HG02981 (cell line): ENCODE results near the gene LMNTD1.
"Not testable (repeated sequence)": the region's sequence is repeated elsewhere in the genome, so short reads cannot be mapped to it uniquely, and the experiment has no call there.

Experiments used
- ATAC-seq: cut with Tn5 transposase; IDR thresholded peaks from one replicate; pipeline ENCODE4 v1.9.1; 2021; ENCODE audit warnings: mild to moderate bottlenecking, moderate library complexity; ENCODE audit not compliant: unreplicated experiment

LMNTD1 gene

DNA sequence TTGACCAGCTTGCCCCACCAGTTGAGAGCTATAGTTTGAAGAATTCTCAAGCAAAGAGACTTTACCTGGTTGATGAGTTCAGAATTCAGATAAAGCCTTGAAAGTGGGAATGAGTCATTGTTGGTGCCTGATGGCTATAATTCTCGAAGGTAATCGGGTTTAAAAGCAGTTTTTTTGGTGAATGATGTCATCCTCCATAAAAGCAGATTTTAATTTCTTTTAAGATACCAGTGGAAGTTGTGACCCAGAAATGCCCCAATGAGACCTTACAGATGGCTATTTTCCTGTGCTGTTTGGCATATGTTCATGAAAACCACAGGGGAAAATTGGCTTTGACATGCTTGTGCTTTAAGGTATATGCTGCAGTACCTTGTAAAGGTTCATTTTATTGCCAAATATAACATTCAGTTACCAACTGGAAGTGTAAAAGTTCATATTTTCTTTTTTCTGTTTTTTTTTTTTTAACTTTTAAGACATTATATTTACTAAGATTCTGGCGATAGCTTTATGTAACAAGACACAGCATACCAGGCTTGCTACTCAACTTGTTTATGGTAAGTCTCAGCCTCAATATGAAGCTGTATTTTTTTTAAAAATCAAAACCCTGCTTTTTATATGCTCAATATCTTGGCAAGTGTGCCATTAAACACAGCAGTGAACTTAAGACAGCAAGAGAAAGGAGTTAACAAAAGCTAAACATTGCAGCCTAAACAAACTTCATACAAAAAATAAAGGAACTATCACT, 119.3 kb downstream of the LMNTD1 start:
- no peak for ATAC-seq

DNA sequence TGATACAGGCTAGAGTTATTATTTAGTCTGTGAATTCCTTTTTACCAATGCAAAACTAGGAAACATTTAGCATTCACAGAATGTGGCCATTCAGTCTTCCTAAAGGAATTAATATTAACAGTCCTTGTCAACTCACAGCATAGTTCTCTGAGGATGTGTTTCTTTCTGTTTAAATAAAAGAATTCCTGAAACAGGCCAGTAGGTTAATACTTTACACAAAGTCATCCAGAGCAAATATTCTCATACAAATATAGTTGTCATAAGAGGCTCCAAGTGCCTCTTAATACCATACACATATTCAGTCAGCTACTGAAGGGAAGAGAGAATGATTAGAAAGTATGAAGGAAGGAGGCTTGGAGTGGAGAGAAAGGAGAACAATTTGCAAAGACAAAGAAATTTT, 120.1 kb downstream of the LMNTD1 start:
- no peak for ATAC-seq

DNA sequence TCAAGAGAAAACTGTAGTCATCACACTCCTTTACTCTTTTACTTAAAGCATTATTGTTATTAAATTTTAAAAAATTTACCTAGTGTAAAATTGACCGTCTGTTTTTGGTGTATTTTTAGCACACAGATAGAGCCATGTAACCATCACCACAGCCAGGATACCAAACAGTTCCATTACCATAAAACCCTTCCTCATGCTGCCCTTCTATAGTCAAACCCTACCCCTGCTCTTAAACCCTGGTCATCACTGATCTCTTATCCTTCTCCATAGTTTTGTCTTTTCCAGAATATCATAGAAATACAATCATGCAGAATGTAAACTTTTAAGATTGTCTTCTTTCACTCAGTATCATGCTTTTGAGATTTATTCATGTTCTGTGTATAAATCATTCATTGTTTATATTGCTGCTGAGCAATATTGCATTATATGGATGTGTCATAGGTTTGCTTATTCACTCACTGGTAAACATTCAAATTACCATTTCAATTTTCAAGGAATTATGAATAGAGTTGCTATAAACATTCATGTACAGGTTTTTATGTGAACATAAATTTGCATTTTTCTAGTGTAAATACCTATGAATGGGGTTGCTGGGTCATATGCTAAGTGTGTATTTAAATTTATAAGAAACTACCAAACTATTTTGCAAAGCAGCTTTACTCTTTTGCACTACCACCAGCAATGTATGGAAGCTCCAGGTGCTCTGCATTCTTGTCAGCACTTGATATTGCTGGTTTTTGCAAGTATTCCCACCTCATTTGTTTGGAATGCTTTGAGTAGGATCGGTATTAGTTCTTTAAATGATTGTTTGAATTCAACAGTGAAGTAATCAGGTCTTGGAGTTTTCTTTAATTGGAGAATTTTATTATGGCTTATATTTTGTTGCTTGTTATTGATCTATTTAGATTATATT, 125.5 kb downstream of the LMNTD1 start:
- no peak for ATAC-seq

DNA sequence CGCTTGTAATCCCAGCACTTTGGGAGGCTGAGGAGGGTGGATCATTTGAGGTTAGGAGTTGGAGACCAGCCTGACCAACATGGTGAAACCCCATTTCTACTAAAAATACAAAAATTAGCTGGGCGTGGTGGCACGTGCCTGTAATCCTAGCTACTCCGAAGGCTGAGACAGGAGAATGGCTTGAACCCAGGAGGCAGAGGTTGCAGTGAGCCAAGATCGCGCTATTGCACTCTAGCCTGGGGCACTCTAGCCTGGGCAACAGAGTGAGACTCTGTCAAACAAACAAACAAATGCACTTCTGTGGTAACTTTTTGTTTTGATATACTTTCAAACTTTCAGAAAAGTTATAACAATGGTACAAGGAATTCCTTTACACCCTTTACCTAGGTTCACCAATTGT, 126.3 kb downstream of the LMNTD1 start:
- ATAC-seq, result not testable (repeated sequence)
